GM18519 (cell line): ENCODE data around the gene TIAL1.
"Not testable (repeated sequence)": the region's sequence is repeated elsewhere in the genome, so short reads cannot be mapped to it uniquely, and the experiment has no call there.

Experiments used
- ATAC-seq: cut with Tn5 transposase; IDR thresholded peaks from one replicate; pipeline ENCODE4 v1.9.1; 2021; ENCODE audit warnings: mild to moderate bottlenecking, moderate library complexity; ENCODE audit not compliant: unreplicated experiment, low FRiP score

The TIAL1 gene, protein sequence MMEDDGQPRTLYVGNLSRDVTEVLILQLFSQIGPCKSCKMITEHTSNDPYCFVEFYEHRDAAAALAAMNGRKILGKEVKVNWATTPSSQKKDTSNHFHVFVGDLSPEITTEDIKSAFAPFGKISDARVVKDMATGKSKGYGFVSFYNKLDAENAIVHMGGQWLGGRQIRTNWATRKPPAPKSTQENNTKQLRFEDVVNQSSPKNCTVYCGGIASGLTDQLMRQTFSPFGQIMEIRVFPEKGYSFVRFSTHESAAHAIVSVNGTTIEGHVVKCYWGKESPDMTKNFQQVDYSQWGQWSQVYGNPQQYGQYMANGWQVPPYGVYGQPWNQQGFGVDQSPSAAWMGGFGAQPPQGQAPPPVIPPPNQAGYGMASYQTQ

DNA sequence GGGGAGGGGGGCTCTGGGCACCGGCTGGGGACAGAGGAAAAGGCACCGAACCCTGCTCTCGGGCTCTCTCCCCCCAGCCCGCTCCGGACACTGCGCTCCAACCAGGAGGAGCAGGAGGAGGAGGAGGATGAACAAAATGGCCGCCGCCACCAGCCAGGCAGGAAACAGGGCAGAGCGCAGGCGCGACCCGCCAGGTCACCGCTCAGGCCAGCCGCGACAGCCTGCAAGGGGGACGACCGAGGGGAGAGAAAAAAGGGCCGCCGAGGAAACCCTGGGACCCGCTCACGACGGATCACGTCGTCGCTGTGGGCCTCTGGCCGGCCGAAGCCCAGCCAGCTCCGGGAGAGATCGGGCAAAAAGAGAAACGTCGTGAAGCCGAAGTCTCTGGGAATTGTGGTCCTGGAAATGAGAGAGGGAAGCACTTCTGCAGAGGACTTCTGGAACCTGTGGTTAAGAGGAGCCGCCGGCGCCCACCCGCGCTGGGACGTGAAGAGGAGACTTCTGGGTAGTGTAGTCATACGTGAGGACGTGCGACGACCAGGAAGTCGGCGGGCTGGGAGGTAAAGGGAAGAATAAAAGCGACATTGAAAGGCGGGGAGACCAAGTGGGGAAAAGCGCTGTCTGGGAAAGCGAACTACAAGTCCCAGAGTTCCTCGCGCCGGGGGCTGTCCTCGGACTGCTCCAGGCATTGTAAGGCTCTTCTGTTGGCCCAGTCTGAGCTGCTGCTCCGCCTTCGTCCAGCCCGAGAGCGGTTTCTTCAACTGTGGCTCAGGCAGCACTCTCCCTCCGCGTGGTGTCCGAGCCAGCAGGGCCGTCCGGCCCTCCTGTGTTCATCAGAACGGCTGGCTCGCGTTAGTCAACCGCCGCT, at the start of gene TIAL1:
TIAL1 (minus strand) TSS at position 428 of the 868 bp plus-strand sequence. CDS start 499 bp downstream, outside the sequence.
- ATAC-seq: peak; percentile 83

DNA sequence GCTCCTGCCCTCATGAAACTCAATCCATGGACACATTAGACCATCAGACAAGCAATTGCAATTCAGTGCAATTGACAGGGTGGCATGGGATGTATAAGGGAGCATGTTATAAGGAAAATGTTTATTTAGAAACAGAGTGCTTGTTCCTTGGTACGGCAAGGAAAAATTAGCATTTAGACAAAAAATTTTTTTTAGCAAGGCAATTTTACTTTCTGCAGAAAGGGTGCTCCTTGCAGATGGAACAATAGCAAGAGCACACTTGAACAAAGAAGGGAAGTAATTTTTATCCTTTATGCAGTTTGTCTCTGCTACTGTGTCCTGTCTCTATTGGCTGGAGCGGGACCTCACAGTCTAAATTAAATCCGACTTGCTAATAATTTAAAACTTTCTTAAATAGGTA, 48.2 kb upstream of the TIAL1 start:
- ATAC-seq: no peak

DNA sequence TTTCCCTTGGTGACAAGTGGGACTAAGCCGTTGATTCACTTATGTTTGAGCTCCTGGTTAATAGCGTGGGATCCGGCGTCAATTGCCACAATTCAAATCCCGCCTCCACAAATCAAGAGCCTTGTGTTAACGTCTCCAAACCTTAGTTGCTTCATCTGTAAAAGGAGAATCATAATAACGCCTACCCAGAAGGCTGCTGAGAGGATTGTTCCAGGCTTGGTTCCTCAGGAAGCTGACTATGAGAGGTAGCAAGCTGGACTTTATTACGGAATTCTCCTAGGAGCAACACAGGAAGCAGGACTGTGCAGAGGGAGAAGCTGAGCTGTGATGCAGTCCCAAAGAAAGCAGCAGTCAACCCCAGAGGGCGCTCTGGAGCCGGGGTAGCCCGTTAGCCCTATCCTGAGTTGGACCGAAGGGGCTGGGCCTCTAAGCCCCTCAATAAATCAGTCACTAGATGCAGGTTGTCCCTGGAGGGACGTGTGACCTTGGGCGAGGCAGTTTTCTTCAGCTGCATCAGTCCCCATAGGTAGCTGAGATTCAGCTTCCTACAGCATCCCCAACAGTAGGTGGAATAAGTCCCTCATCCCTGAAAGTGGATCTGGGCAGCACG, 47.5 kb upstream of the TIAL1 start:
- no peak for ATAC-seq

DNA sequence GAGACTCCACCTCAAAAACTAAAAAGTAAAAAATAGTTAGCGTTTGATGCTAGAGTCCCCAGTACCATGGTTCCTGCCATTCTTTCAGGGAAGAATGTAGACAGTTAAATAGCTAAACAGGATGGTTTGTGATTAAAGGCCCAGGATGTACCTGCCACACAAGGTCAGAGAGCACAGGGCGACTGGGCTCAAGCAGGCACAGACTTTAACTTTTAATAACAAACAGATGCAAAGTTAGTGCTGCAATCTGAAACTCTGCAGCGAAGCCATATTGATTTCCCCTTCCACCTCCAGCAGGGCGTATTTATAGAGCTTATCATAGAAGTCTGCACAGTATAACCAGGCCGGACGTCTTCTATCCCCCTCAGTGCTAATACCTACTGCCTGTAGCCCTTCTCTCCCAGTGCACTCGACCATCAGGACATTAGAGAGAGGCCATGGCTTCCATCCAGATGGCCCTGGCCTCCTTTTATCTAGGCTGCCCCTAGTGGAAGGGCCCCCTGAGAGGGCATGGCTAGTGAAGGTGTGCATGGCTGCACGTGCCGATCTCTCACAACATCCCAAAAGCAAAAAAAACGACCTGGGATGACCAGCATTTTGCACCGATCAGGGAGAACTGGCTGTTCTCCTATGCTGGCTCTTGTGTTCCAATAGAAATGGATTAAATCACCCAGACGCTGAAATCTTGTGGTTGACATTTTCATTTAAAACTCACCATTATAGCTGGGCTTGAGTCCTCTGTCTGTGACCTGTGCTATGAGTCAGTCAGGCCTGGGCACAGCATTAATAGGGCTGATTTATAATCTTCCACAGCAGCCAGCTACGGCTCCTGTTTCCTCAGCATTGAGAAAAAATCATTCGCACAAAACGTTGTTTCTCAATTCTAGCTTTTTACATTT, 46.8 kb upstream of the TIAL1 start:
- ATAC-seq: no peak

DNA sequence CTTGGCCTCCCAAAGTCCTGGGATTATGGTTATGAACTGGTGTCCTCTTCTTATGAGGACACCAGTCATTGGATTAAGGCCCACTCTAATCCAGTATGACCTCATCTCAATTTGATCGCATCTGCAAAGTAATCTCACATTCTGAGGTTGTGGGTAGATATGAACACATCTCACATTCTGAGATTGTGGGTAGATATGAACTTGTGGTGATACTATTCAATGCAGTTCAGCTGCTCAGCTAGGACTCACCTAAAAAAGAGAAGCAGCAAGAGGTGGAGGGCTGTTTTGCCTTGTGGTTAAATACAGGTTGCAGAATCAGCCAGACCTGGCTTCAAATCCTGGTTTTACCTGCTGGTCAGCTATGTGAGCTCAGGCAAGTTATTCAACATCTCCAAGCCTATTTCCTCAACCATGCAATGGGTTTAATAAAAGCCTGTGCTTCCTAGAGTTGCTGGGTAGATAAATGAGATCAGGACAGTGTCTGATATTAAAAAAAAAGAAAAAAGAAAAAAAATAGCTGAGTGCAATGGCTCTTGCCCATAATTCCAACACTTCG, 45.9 kb upstream of the TIAL1 start:
- no peak for ATAC-seq

DNA sequence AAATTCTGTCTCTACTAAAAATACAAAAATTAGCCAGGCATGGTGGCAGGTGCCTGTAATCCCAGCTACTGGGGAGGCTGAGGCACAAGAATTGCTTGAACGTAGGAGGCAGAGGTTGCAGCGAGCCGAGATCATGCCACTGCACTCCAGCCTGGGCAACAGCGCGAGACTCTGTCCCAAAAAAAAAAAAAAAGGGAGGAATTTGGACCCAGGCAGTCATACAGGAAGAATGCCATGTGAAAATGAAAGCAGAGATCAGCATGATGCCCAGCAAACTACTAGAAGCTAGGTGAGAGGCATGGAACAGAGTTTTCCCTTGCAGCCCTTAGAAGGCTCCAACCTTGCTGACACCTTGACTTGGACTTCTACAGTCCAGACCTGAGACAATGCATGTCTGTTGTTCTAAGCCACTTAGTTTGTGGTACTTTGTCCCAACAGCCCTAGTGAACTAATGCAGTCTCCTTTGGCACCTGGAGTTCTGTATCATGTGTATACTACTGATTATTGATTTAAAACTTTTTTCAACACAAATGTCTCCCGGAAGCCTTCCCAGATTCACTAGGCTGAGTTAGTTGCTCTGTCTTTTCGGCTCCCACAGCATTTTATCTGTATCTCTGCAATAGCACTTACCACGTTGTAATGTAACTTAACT, 44.2 kb upstream of the TIAL1 start:
- ATAC-seq: no peak

DNA sequence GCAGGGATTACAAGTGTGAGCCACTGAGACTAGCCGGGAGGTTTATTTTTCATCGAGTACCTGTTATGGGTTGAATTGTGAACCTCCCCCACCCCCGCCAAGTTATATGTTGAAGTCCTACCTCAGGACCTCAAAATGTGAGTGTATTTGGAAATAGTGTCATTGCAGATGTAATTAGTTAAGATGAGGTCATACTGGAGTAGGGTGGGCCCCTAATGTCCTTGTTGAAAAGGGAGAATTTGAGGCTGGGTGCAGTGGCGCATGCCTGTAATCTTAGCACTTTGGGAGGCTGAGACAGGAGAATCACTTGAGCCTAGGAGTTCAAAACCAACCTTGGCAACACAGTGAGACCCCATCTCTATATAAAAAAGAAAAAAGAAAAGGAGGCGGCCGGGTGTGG, 43.6 kb upstream of the TIAL1 start:
- ATAC-seq: no peak

DNA sequence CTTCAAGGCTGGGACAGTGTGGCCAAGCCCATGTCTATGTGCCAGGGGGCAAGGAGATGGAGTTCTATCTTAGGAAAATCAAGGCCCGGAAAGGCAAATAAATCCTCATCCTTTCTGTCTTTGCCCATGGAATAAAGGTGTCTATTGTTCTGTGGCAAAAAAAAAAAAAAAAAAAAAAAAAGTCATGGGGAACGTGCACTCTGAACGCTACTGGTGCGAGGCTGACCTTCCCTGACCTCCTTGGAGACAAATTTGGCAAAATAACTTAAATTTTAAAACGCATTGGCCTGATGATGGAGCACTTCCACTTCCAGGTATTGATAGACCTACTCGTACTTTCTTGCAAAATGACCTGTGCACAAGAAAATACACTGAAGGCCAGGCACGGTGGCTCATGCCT, 42.2 kb upstream of the TIAL1 start:
- no peak for ATAC-seq

DNA sequence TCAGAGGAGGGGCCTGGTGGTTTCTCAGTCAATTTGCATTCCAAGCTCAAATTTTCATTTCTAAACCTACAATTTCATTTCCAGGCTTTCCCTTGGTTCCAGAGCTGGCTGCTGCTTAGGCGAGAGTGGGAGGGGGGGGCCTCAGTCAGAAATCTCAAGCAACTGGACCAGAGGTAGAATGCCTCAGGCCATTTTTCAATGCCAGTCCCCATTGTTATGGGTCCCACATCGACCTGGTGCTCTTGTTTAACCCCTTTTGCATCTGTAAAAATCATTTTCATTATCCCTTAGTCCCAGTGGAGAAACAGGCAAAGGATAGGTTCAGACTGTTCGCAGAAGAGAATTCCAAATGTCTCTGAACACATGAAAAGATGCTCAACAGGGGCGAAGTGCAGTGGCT, 40.9 kb upstream of the TIAL1 start:
- no peak for ATAC-seq

DNA sequence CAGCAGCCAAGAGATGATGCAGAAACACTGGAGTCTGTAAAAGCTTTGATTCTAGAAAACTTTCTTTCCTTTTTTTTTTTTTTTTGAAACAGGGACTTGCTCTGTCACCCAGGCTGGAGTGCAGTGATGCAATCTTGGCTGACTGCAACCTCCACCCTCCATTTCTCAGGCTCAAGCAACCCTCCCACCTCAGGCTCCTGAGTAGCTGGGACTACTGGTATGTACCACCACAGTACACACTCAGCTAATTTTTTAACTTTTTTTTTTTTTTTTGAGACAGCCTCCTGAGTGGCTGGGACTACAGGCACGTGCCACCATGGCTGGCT, 37.4 kb upstream of the TIAL1 start:
- ATAC-seq: no peak

DNA sequence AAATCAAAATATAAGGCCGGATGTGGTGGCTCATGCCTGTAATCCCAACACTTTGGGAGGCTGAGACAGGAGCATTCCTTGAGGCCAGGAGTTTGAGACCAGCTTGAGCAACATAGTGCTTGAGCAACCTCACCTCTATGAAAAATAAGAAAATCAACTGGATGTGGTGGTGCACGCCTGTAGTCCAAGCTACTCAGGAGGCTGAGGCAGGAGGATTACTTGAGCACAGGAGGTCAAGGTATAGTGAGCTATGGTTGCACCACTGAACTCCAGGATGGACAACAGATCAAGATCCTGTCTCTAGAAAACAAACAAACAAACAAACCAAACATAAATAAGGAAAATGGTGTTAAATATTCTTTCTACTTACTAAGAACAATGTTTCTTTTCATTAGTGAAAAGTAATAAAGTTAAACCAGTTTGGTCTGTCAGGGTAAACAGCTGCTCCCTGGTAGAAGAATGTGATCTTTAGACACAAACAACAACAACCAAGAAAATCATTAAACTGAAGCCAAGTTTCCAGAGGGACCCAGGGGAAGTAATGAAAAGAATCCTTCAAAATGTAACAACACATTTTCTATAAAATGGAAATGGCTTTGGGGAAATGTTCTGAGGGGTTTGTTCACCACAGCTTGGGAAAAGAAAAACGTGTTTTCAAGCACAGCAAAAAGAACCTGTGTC, 36.9 kb upstream of the TIAL1 start:
- ATAC-seq: no peak

DNA sequence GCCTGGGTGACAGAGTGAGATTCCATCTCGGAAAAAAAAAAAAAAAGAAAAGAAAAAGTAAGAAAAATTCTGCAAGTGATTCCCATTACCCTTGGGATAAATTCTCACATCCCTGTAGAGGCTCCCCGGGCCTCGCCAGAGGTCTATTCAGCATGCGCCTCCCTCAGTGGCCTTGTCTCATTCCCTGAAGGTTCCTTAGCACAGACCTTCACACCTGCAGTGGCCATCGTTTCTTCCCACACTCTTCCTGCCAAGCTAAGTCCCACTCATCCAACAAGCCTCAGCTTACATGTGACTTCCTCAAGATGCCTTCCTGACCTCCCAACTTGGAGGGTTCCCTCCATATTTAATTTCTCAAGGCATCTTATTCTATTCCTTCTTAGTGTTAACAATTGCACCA, 33.5 kb upstream of the TIAL1 start:
- ATAC-seq: no peak

DNA sequence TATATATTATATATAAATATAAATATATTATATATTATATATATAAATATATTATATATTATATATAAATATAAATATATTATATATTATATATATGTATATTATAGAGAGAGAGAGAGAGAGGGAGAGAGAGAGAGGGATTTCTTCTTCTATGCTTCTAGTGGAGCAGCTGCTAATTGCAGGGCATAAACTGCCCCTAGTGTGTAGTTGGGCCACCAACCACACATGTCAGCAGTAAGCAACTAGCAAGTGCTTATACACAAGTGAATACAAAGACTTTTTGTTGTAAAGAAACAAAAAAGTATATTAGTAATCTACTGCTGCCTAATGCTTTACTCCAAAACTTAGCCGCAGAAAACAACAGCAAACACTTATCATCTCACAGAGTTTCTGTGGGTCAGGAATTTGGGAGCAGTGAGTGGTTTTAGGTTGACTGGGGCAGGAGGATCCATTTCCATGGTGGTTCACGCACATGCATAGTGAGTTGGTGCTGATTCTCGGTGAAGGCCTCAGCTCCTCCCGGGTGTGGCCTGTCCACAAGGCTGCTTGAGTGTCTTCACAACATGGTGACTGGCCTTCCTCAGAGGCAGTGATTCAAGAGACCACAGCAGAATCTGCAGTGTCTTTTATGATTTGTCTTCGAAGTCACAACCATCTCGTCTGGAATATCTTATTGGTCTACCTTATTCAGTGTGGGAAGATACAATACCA, 29.0 kb upstream of the TIAL1 start:
- no peak for ATAC-seq

DNA sequence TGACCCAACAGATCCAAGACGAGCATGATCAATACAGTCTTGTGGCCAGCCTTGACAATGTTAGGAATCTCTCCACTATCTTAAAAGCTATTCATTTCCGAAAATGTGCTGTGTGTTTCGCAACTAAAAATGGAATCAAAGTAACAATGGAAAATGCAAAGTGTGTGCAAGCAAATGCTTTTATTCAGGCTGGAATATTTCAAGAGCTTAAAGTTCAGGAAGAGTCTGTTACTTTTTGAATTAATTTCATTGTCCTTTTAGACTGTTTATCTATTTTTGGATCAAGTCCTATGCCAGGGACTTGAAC, 24.3 kb upstream of the TIAL1 start:
- ATAC-seq: no peak

DNA sequence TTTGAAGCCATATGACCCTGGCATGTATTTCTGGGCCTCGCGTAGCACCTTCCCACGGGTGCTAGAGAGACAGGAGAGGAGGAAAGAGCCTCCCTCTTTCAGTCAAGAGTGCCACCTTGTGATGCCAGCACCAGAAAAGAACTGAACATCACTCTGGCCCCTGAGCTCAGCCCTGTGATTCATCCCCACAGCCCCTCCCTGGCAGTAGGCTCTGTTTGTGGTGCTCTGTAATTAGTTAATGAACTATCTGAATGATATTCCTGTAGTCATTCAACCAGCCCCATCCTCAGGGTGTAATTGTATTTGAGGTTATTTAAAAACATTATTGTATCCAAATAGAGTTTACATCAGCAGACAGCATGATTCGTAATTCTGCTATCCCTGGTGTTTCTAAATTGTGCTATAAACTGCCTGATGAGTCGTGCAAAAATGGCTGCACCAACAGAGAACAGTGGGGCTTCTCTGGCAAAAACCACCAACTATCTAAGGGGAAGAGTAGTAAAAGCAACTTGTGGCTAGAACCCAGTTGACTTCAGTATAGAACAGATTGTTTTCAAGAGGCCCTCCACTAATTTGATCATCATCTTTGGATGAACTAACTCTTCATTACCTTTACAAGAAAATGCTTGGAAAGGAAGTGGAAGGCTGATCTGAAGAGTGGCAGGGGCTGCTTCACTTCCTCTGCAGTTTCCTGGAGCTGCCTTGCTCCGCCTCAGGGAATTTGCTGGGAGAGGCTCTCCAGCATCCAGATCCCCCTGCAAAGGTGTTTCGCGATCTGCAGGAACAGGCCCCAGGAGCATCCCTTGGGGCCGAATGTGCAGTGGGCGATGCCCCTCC, 23.7 kb upstream of the TIAL1 start:
- no peak for ATAC-seq

DNA sequence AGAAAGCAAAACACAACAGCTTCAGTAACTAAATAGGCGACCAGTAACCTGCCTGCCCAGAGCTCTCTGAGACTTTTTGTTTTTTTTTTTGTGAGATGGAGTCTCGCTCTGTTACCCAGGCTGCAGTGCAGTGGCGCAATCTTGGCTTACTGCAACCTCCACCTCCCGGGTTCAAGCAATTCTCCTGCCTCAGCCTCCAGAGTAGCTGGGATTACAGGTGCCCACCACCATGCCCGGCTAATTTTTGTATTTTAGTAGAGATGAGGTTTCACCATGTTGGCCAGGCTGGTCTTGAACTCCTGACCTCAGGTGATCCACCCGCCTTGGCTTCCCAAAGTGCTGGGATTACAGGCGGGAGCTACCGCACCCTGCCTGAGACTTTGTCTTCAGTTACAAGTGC, 23.0 kb upstream of the TIAL1 start:
- ATAC-seq: not testable (repeated sequence)

DNA sequence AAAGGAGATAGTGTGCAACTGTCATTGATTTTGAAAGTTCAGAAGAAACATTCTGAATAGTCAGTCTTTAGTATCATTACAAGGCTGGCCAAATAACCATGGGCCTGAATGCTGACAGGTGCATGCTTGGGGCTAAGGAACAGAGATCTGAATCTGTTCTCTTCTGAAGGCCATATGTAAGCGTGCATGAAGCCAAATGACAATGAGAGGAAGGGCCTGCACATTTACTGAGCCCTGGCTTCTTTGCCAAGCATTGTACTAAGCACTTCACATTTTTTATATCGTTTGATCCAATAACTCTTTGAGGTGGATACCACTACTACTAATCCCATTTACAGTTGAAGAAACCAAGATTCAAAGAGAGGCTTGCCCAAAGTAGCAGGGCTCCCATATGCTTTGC, 22.5 kb upstream of the TIAL1 start:
- no peak for ATAC-seq
